ENCODE results near the gene CELF4.

Gene CELF4

GRCh38 chr18:37407571-37407970 lies 158.0 kb downstream of the CELF4 start:
- Histone ChIP-seq H3K9me3 (ENCODE audit: control extremely low read depth in 1 of 5, control insufficient read depth in 4 of 5, insufficient read depth in 2 of 5, low read depth in 1 of 5, low read length in 4 of 5) (no peaks in the 10 kb centered on the region), H3K27ac (ENCODE audit: insufficient read depth in 1 of 2, low read depth in 1 of 2, low read length in 2 of 2, poor library complexity in 1 of 2, severe bottlenecking in 2 of 2) (no peak overlapping the region), H3K27me3 (replicated peaks in 2 of 5; ENCODE audit: control insufficient read depth in 4 of 5, insufficient read depth in 5 of 5, low read length in 4 of 5) (no peaks in the 10 kb centered on the region), H3K4me3 (ENCODE audit: control insufficient read depth in 1 of 7, extremely low read depth in 1 of 7, insufficient read depth in 4 of 7, low read depth in 2 of 7, low read length in 6 of 7) (no peak overlapping the region), H3K36me3 (ENCODE audit: control insufficient read depth in 4 of 4, insufficient read depth in 4 of 4, low read length in 3 of 4) (no peaks in the 10 kb centered on the region), H3K4me1 (ENCODE audit: control extremely low read depth in 1 of 4, control insufficient read depth in 4 of 4, insufficient read depth in 4 of 4, low read length in 3 of 4) (no peaks in the 10 kb centered on the region)
- CTCF ChIA-PET: no interaction called here
- POLR2A ChIA-PET: no interaction called here
- 83% methylated on average over 1 of the region's 4 CpGs for WGBS (ENCODE audit: insufficient coverage)
- no peak for DNase-seq

GRCh38 chr18:37405772-37406171 lies 159.8 kb downstream of the CELF4 start:
- DNase-seq: no peak
- 89% methylated on average over 4 of the region's 6 CpGs for WGBS (ENCODE audit: insufficient coverage)
- Histone ChIP-seq H3K9me3 (ENCODE audit: control extremely low read depth in 1 of 5, control insufficient read depth in 4 of 5, insufficient read depth in 2 of 5, low read depth in 1 of 5, low read length in 4 of 5) (no peaks in the 10 kb centered on the region), H3K27me3 (replicated peaks in 2 of 5; ENCODE audit: control insufficient read depth in 4 of 5, insufficient read depth in 5 of 5, low read length in 4 of 5) (no peaks in the 10 kb centered on the region), H3K4me3 (ENCODE audit: control insufficient read depth in 1 of 7, extremely low read depth in 1 of 7, insufficient read depth in 4 of 7, low read depth in 2 of 7, low read length in 6 of 7) (no peak overlapping the region), H3K4me1 (ENCODE audit: control extremely low read depth in 1 of 4, control insufficient read depth in 4 of 4, insufficient read depth in 4 of 4, low read length in 3 of 4) (no peaks in the 10 kb centered on the region), H3K27ac (ENCODE audit: insufficient read depth in 1 of 2, low read depth in 1 of 2, low read length in 2 of 2, poor library complexity in 1 of 2, severe bottlenecking in 2 of 2) (no peak overlapping the region), H3K36me3 (ENCODE audit: control insufficient read depth in 4 of 4, insufficient read depth in 4 of 4, low read length in 3 of 4) (no peaks in the 10 kb centered on the region)
- POLR2A ChIA-PET: no interaction called here
- CTCF ChIA-PET: no interaction called here

GRCh38 chr18:37405229-37405628 lies 160.4 kb downstream of the CELF4 start:
- H3K36me3 ChIP-seq (ENCODE audit: control insufficient read depth in 4 of 4, insufficient read depth in 4 of 4, low read length in 3 of 4): no peaks in the 10 kb centered on the region
- 61% methylated on average over 3 of the region's 4 CpGs for WGBS (ENCODE audit: insufficient coverage)
- no peaks in the 10 kb centered on the region for H3K27me3 ChIP-seq (replicated peaks in 2 of 5; ENCODE audit: control insufficient read depth in 4 of 5, insufficient read depth in 5 of 5, low read length in 4 of 5)
- CTCF ChIA-PET: no interaction called here
- no peaks in the 10 kb centered on the region for H3K9me3 ChIP-seq (ENCODE audit: control extremely low read depth in 1 of 5, control insufficient read depth in 4 of 5, insufficient read depth in 2 of 5, low read depth in 1 of 5, low read length in 4 of 5)
- no peak overlapping the region for H3K4me3 ChIP-seq (ENCODE audit: control insufficient read depth in 1 of 7, extremely low read depth in 1 of 7, insufficient read depth in 4 of 7, low read depth in 2 of 7, low read length in 6 of 7)
- POLR2A ChIA-PET: no interaction called here
- DNase-seq: no peak
- no peak overlapping the region for H3K27ac ChIP-seq (ENCODE audit: insufficient read depth in 1 of 2, low read depth in 1 of 2, low read length in 2 of 2, poor library complexity in 1 of 2, severe bottlenecking in 2 of 2)
- H3K4me1 ChIP-seq (ENCODE audit: control extremely low read depth in 1 of 4, control insufficient read depth in 4 of 4, insufficient read depth in 4 of 4, low read length in 3 of 4): no peaks in the 10 kb centered on the region

- Histone ChIP-seq H3K36me3 (ENCODE audit: control insufficient read depth in 4 of 4, insufficient read depth in 4 of 4, low read length in 3 of 4) (no peaks in the 10 kb centered on the region), H3K9me3 (ENCODE audit: control extremely low read depth in 1 of 5, control insufficient read depth in 4 of 5, insufficient read depth in 2 of 5, low read depth in 1 of 5, low read length in 4 of 5) (no peaks in the 10 kb centered on the region), H3K27me3 (replicated peaks in 2 of 5; ENCODE audit: control insufficient read depth in 4 of 5, insufficient read depth in 5 of 5, low read length in 4 of 5) (peaks cover 0 to 3% (median 0%) of the 10 kb centered on the region in 5 experiments), H3K4me3 (ENCODE audit: control insufficient read depth in 1 of 7, extremely low read depth in 1 of 7, insufficient read depth in 4 of 7, low read depth in 2 of 7, low read length in 6 of 7) (no peak overlapping the region), H3K4me1 (ENCODE audit: control extremely low read depth in 1 of 4, control insufficient read depth in 4 of 4, insufficient read depth in 4 of 4, low read length in 3 of 4) (no peaks in the 10 kb centered on the region), H3K27ac (ENCODE audit: insufficient read depth in 1 of 2, low read depth in 1 of 2, low read length in 2 of 2, poor library complexity in 1 of 2, severe bottlenecking in 2 of 2) (no peak overlapping the region)
- CTCF ChIA-PET: no interaction called here
- POLR2A ChIA-PET: no interaction called here
- DNase-seq: no peak
- 100% methylated on average over 1 of the region's 3 CpGs for WGBS (ENCODE audit: insufficient coverage)
These were observed 161.8 kb downstream of the CELF4 start for GRCh38 chr18:37403788-37404187.

GRCh38 chr18:37403100-37403781 lies 162.4 kb downstream of the CELF4 start:
- no peak overlapping the region for H3K4me3 ChIP-seq (ENCODE audit: control insufficient read depth in 1 of 7, extremely low read depth in 1 of 7, insufficient read depth in 4 of 7, low read depth in 2 of 7, low read length in 6 of 7)
- H3K36me3 ChIP-seq (ENCODE audit: control insufficient read depth in 4 of 4, insufficient read depth in 4 of 4, low read length in 3 of 4): no peaks in the 10 kb centered on the region
- ChIA-PET CTCF (no interaction called here), POLR2A (no interaction called here)
- no peak for DNase-seq
- H3K9me3 ChIP-seq (ENCODE audit: control extremely low read depth in 1 of 5, control insufficient read depth in 4 of 5, insufficient read depth in 2 of 5, low read depth in 1 of 5, low read length in 4 of 5): no peaks in the 10 kb centered on the region
- H3K27ac ChIP-seq (ENCODE audit: insufficient read depth in 1 of 2, low read depth in 1 of 2, low read length in 2 of 2, poor library complexity in 1 of 2, severe bottlenecking in 2 of 2): no peak overlapping the region
- WGBS (ENCODE audit: insufficient coverage): 92% methylated on average over 14 of the region's 20 CpGs
- H3K4me1 ChIP-seq (ENCODE audit: control extremely low read depth in 1 of 4, control insufficient read depth in 4 of 4, insufficient read depth in 4 of 4, low read length in 3 of 4): no peaks in the 10 kb centered on the region
- H3K27me3 ChIP-seq (replicated peaks in 2 of 5; ENCODE audit: control insufficient read depth in 4 of 5, insufficient read depth in 5 of 5, low read length in 4 of 5): peaks cover 0 to 3% (median 0%) of the 10 kb centered on the region in 5 experiments

GRCh38 chr18:37402735-37403099 lies 162.9 kb downstream of the CELF4 start:
- Histone ChIP-seq H3K9me3 (ENCODE audit: control extremely low read depth in 1 of 5, control insufficient read depth in 4 of 5, insufficient read depth in 2 of 5, low read depth in 1 of 5, low read length in 4 of 5) (no peaks in the 10 kb centered on the region), H3K4me1 (ENCODE audit: control extremely low read depth in 1 of 4, control insufficient read depth in 4 of 4, insufficient read depth in 4 of 4, low read length in 3 of 4) (no peaks in the 10 kb centered on the region), H3K36me3 (ENCODE audit: control insufficient read depth in 4 of 4, insufficient read depth in 4 of 4, low read length in 3 of 4) (no peaks in the 10 kb centered on the region), H3K27ac (ENCODE audit: insufficient read depth in 1 of 2, low read depth in 1 of 2, low read length in 2 of 2, poor library complexity in 1 of 2, severe bottlenecking in 2 of 2) (no peak overlapping the region), H3K27me3 (replicated peaks in 2 of 5; ENCODE audit: control insufficient read depth in 4 of 5, insufficient read depth in 5 of 5, low read length in 4 of 5) (peaks cover 0 to 3% (median 0%) of the 10 kb centered on the region in 5 experiments), H3K4me3 (ENCODE audit: control insufficient read depth in 1 of 7, extremely low read depth in 1 of 7, insufficient read depth in 4 of 7, low read depth in 2 of 7, low read length in 6 of 7) (no peak overlapping the region)
- ChIA-PET CTCF (no interaction called here), POLR2A (no interaction called here)
- DNase-seq: no peak
- WGBS (ENCODE audit: insufficient coverage): no CpG with 5 or more reads among the region's 1 CpG

- Histone ChIP-seq H3K36me3 (ENCODE audit: control insufficient read depth in 4 of 4, insufficient read depth in 4 of 4, low read length in 3 of 4) (no peaks in the 10 kb centered on the region), H3K9me3 (ENCODE audit: control extremely low read depth in 1 of 5, control insufficient read depth in 4 of 5, insufficient read depth in 2 of 5, low read depth in 1 of 5, low read length in 4 of 5) (no peaks in the 10 kb centered on the region), H3K4me3 (ENCODE audit: control insufficient read depth in 1 of 7, extremely low read depth in 1 of 7, insufficient read depth in 4 of 7, low read depth in 2 of 7, low read length in 6 of 7) (no peak overlapping the region), H3K4me1 (ENCODE audit: control extremely low read depth in 1 of 4, control insufficient read depth in 4 of 4, insufficient read depth in 4 of 4, low read length in 3 of 4) (no peaks in the 10 kb centered on the region), H3K27ac (ENCODE audit: insufficient read depth in 1 of 2, low read depth in 1 of 2, low read length in 2 of 2, poor library complexity in 1 of 2, severe bottlenecking in 2 of 2) (no peak overlapping the region), H3K27me3 (replicated peaks in 2 of 5; ENCODE audit: control insufficient read depth in 4 of 5, insufficient read depth in 5 of 5, low read length in 4 of 5) (peaks cover 0 to 8% (median 0%) of the 10 kb centered on the region in 5 experiments)
- CTCF ChIA-PET: interaction anchor here (0.8 kb wide), 1 partner anchor 18 kb away, joined by 4 read pairs; no protein-coding TSS in a partner anchor
- WGBS (ENCODE audit: insufficient coverage): 98% methylated on average over 4 of the region's 4 CpGs
- no peak for DNase-seq
- POLR2A ChIA-PET: no interaction called here
These were observed 164.8 kb downstream of the CELF4 start for GRCh38 chr18:37400802-37401201.

Measured in common myeloid progenitor, CD34-positive (primary cell).